Small intestine (tissue), 7 donors: ENCODE results near the gene MYO10. TPM values are rescaled to one million over a fixed set of nuclear protein-coding genes. Genes with fewer than 3 reads are reported as not detected.

Experiments
- DNase-seq, 2 donors: peaks; one replicate each; pipeline versions ENCODE4 v3.0.0 to v3.0.0-alpha.2; 2013
- FAIRE-seq: peaks from 2 replicates; lab custom pipeline; 2012; peaks lifted over from hg19 to GRCh38; lab: Jason Lieb, UNC
- H3K27ac ChIP-seq, 3 donors: one replicate each; pipeline ENCODE4 v1.5.1; 2013; ENCODE audit warnings: low read length in 2 of 3, mild to moderate bottlenecking in 2 of 3, control low read depth in 1 of 3, inconsistent platforms in 1 of 3, low read depth in 1 of 3, moderate library complexity in 1 of 3
- H3K27me3 ChIP-seq, 3 donors: one replicate each; pipeline ENCODE4 v1.6.1; 2013; ENCODE audit warnings: low read length in 3 of 3, inconsistent platforms in 1 of 3; ENCODE audit not compliant: control insufficient read depth in 3 of 3, insufficient read depth in 3 of 3
- H3K36me3 ChIP-seq, 3 donors: one replicate each; pipeline ENCODE4 v1.6.1; 2013; ENCODE audit warnings: low read length in 3 of 3, inconsistent platforms in 1 of 3, low read depth in 1 of 3, mild to moderate bottlenecking in 1 of 3, moderate library complexity in 1 of 3; ENCODE audit not compliant: control insufficient read depth in 3 of 3, insufficient read depth in 2 of 3
- H3K4me1 ChIP-seq, 3 donors: one replicate each; pipeline ENCODE4 v1.6.1; 2013; ENCODE audit warnings: low read length in 2 of 3, inconsistent platforms in 1 of 3, low read depth in 1 of 3, mild to moderate bottlenecking in 1 of 3, moderate library complexity in 1 of 3; ENCODE audit not compliant: control insufficient read depth in 3 of 3, insufficient read depth in 2 of 3
- H3K4me3 ChIP-seq, 3 donors: one replicate each; pipeline ENCODE4 v1.5.1; 2013; ENCODE audit warnings: low read length in 3 of 3, control low read depth in 1 of 3, inconsistent platforms in 1 of 3, low read depth in 1 of 3, mild to moderate bottlenecking in 1 of 3, moderate library complexity in 1 of 3
- H3K9me3 ChIP-seq, 2 donors: one replicate each; pipeline ENCODE4 v1.6.1; 2013; ENCODE audit warnings: low read depth in 1 of 2, low read length in 1 of 2; ENCODE audit not compliant: control insufficient read depth in 2 of 2, insufficient read depth in 1 of 2
- WGBS, 3 donors: extraction: QIAGEN DNeasy Blood & Tissue Kit; methylation state at CpG; one replicate each; pipeline ENCODE4 v1.1.7; 2013; 5-methylcytosine and 5-hydroxymethylcytosine counted together
- polyA plus RNA-seq, 4 donors: library from polyadenylated mRNA; stranded (reverse) in 3 of 4; unstranded in 1 of 4; fragments of 200-250 nt in 3 of 4; fragments of 120-200 nt in 1 of 4; gene quantifications; one replicate each; pipeline versions ENCODE4 v1.2.1 to v1.2.3, GENCODE V29; 2013
- donor health status: healthy with polysubstance abuse.
- donor health status: control.
- donor health status: control.
- donor health status: Bipolar disorder and iron deficiency.
- donor health status: healthy.

MYO10 gene
- polyA plus RNA-seq, 4 donors, result 10.3 to 36.5 (median 18.7) TPM

DNA sequence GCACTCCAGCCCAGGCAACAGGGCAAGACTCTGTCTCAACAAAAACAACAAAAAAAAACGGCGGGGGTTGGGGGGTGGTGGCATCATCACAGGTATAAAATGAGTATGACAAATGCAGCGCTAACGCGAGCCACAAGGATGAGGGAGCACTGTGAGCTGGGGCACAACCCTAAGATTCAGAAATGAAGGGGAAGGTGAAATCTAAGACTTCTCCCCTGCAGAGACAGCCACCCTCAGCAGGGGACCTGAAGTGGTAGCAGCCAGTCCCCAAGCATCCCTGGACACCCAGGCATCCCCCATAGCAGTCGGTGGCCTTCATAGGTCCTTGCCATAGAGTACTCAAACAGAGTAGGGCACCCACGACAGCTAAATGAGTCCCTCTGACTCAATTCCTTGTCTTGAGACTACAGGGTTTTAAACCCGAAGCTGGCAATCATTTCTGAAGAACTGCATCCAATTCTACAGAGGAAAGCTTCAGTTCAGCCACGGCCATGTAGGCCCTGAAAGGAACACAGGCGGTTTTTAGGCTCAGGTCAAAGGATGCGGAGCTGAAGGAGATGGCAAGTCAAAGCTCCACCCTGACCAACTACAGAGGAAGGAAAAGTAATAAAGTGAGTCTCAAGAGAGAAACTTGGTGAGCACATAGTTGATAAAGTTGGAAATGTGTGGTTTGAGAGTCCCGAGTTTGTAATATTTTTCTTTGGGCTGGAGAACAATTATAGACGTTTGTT is 50.3 kb downstream of the MYO10 start:
- H3K27me3 ChIP-seq, result no peaks in the 10 kb centered on the region
- H3K4me1 ChIP-seq, result peaks cover 7 to 29% (median 16%) of the 10 kb centered on the region in 3 donors
- WGBS, 3 donors, result 63 to 79% (median 70%) methylated on average over 13 of the region's 13 CpGs
- no peaks in the 10 kb centered on the region for H3K9me3 ChIP-seq
- peaks cover 0 to 6% (median 0%) of the 10 kb centered on the region in 3 donors for H3K36me3 ChIP-seq
- H3K4me3 ChIP-seq, result no peak overlapping the region
- FAIRE-seq (no peak), DNase-seq (no peak)
- H3K27ac ChIP-seq, result peak overlapping the region in 1 of 3 donors; percentile 1

DNA sequence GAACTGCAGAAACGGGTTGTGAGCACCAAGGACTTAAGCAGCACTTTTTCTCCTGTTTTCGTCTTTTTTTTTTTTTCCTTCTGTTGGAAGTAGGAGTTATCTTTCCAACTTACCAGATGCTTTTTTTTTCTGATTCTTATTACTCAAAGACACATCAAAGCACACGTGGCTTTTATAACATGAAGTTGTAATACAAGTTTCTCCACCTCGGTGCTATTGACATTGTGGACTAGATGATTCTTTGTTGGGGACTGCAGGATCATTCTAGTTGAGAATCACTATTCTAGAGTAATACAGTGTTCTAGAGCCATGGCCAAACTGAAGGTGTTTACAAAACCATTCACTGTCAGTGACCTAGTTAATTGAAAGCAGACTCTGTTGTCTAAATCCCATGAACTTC is 51.5 kb downstream of the MYO10 start:
- Histone ChIP-seq H3K36me3 (peaks cover 0 to 6% (median 0%) of the 10 kb centered on the region in 3 donors), H3K4me3 (no peak overlapping the region), H3K4me1 (peaks cover 7 to 34% (median 24%) of the 10 kb centered on the region in 3 donors), H3K9me3 (no peaks in the 10 kb centered on the region), H3K27ac (peak overlapping the region in 2 of 3 donors; percentile 21 to 31), H3K27me3 (no peaks in the 10 kb centered on the region)
- FAIRE-seq (no peak), DNase-seq (peak; percentile 68 to 81)
- 11 to 57% (median 20%) methylated on average over 4 of the region's 4 CpGs for WGBS, 3 donors

DNA sequence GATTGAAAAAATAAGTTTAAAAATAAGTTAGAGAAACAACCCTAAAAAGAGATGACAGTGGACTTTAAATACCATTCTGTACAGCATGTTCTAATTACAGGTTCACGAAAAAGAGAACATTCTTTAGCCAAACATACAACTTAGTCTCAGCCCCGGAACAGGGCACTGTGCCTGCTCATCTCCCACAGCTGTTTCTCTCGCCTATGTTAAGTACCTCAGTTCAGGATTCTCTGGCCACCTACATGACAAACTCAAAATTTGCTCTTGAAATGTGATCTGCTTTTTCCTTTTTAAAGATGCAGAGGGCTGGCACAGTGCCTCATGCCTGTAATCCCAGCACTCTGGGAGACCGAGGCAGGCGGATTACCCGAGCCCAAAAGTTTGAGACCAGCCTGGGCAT is 52.3 kb downstream of the MYO10 start:
- H3K27ac ChIP-seq, result no peak overlapping the region

DNA sequence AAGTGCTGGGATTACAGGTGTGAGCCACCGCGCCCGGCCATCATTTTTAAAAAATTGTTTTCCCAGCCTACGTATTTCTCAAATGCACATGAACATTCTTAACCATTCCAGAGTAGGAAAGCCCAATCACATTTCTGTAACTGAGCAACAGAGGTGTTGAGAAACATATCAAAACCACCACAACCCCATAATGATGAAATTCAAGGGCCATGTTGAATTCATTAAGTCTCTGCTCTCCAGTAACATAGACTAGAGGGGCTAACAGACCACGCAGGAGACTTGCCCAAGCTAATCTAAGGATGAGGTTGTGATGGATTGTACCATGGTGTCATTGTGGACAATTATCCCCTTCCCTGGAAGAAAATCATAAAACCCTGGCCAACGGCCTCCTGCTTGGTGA is 52.9 kb downstream of the MYO10 start:
- FAIRE-seq (no peak), DNase-seq (no peak)
- Histone ChIP-seq H3K27me3 (no peaks in the 10 kb centered on the region), H3K9me3 (no peaks in the 10 kb centered on the region), H3K27ac (no peak overlapping the region), H3K4me1 (peaks cover 9 to 37% (median 16%) of the 10 kb centered on the region in 3 donors), H3K36me3 (peaks cover 0 to 6% (median 0%) of the 10 kb centered on the region in 3 donors), H3K4me3 (no peak overlapping the region)
- 82 to 89% (median 86%) methylated on average over 6 of the region's 6 CpGs for WGBS, 3 donors

More for the DNA sequence above, 52.3 kb downstream of the MYO10 start:
- Histone ChIP-seq H3K27me3 (no peaks in the 10 kb centered on the region), H3K9me3 (no peaks in the 10 kb centered on the region), H3K36me3 (peaks cover 0 to 6% (median 0%) of the 10 kb centered on the region in 3 donors), H3K4me3 (no peak overlapping the region), H3K4me1 (peaks cover 9 to 35% (median 20%) of the 10 kb centered on the region in 3 donors)
- no peak for FAIRE-seq
- WGBS, 3 donors, result 52 to 63% (median 56%) methylated on average over 6 of the region's 6 CpGs
- no peak for DNase-seq

DNA sequence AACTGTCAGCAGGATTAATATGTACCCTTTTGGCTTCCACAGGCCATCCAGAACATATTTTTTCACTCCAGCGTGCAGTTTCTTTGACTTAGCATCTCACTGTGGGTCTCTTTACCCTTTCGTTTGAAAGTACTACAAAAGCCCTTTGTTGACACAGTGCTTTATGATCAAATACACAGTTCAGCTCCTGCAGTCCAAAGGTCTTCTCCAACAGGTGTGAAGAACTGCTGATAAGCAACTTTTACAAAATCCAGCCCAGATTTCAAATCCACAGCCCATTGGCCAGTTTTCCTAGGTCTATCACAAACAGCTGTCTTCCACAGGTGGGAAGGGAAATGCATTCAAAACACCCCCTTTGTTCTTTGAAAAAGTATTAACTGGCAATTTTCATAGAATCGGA is 54.8 kb downstream of the MYO10 start:
- peaks cover 9 to 41% (median 16%) of the 10 kb centered on the region in 3 donors for H3K4me1 ChIP-seq
- peak overlapping the region in 1 of 3 donors; percentile 62 for H3K27ac ChIP-seq
- no peak overlapping the region for H3K4me3 ChIP-seq

DNA sequence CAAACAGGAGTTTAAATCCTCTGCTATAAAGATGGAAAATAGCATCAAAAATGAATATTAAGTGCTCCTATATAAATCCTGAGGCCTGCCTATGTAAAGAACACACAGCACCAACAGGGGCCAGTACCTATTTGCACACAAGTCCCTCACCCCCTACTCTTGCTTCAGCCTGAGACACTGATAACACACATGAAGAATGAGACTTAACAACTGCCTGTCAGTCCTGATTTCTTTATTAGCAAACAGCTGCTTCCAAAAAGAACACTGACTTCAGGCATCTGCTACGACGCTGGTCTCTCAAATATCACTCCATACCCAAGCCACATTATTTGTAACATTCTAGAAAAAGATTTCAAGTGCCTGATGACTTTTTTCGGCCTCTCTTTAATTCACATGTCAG is 55.5 kb downstream of the MYO10 start:
- peaks cover 0 to 11% (median 0%) of the 10 kb centered on the region in 3 donors for H3K36me3 ChIP-seq
- H3K4me3 ChIP-seq, result no peak overlapping the region
- H3K27ac ChIP-seq, result peak overlapping the region in 2 of 3 donors; percentile 48 to 62
- 13 to 57% (median 21%) methylated on average over 3 of the region's 3 CpGs for WGBS, 3 donors
- DNase-seq (no peak), FAIRE-seq (no peak)
- no peaks in the 10 kb centered on the region for H3K9me3 ChIP-seq
- H3K27me3 ChIP-seq, result no peaks in the 10 kb centered on the region
- H3K4me1 ChIP-seq, result peaks cover 9 to 41% (median 16%) of the 10 kb centered on the region in 3 donors

More for the DNA sequence above, 54.8 kb downstream of the MYO10 start:
- no peaks in the 10 kb centered on the region for H3K9me3 ChIP-seq
- FAIRE-seq (no peak), DNase-seq (peak; percentile 91)
- no peaks in the 10 kb centered on the region for H3K27me3 ChIP-seq
- 9 to 54% (median 31%) methylated on average over 3 of the region's 3 CpGs for WGBS, 3 donors
- H3K36me3 ChIP-seq, result peaks cover 0 to 13% (median 0%) of the 10 kb centered on the region in 3 donors

DNA sequence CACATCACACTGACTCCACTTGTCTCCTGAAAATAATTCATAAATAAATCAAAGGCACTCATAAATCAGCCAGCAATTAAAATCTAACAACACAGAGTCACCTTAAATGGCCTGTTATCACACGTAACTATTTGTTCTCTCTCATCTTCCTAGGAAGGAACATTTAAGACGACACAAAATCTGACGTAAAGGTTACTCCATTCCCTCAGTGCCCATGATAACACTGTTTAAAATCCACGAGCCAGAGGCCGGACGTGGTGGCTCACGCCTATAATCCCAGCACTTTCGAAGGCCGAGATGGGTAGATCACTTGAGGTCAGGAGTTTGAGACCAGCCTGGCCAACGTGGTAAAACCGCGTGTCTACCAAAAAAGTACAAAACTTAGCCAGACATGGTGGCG is 56.4 kb downstream of the MYO10 start:
- Histone ChIP-seq H3K27ac (peak overlapping the region in 2 of 3 donors; percentile 62 to 64), H3K36me3 (peaks cover 0 to 12% (median 0%) of the 10 kb centered on the region in 3 donors), H3K27me3 (no peaks in the 10 kb centered on the region), H3K4me3 (no peak overlapping the region), H3K9me3 (peaks cover 0 to under 1% of the 10 kb centered on the region in 2 donors), H3K4me1 (peaks cover 5 to 34% (median 11%) of the 10 kb centered on the region in 3 donors)
- WGBS, 3 donors, result 26 to 69% (median 37%) methylated on average over 13 of the region's 13 CpGs
- DNase-seq (peak in 1 of 2 donors; percentile 38), FAIRE-seq (no peak)

DNA sequence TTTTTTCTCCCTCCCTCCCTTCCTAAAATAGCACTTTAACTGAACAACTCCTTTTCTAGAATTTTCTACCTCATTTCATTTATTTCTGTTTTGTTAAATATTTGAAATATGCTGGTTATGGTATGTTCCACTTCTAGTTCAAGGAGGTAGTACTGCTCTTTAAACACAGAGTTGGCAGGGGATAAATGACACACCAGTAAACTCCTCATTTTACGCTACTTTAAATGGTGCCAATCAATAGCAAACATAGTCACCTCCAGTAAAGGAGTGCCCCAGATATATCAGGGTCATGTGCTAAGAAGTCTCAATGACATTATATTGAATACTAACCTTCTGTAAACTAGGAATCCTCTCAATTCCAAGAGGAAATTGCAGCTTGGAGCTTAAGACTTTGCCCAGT is 56.9 kb downstream of the MYO10 start:
- peaks cover 0 to 4% of the 10 kb centered on the region in 2 donors for H3K9me3 ChIP-seq
- H3K4me3 ChIP-seq, result no peak overlapping the region
- no peak for FAIRE-seq
- peak overlapping the region in 1 of 3 donors; percentile 62 for H3K27ac ChIP-seq
- no peaks in the 10 kb centered on the region for H3K27me3 ChIP-seq
- H3K4me1 ChIP-seq, result peaks cover 5 to 34% (median 9%) of the 10 kb centered on the region in 3 donors
- peak in 1 of 2 donors; percentile 41 for DNase-seq
- WGBS, 3 donors, result 14 to 60% (median 33%) methylated on average over 1 of the region's 1 CpG
- peaks cover 0 to 12% (median 0%) of the 10 kb centered on the region in 3 donors for H3K36me3 ChIP-seq
